CD14-positive monocyte (primary cell): ENCODE measurements around the gene DCTN1. TPM values are rescaled to one million over a fixed set of nuclear protein-coding genes. Genes with fewer than 3 reads are reported as not detected.

Source experiments
- DNase-seq, 3 donors: peaks; one replicate each; pipeline ENCODE4 v3.0.0-alpha.2; 2011 to 2022
- H2AFZ ChIP-seq: 2 replicates; pipeline ENCODE4 v1.6.0; 2012; ENCODE audit warnings: mild to moderate bottlenecking, low read depth, low read length, inconsistent platforms; ENCODE audit not compliant: insufficient read depth, poor library complexity, severe bottlenecking
- H3K27ac ChIP-seq, 2 donors: 1 replicate in 1 of 2; 2 replicates in 1 of 2; pipeline ENCODE4 v1.5.1; 2012 to 2013; ENCODE audit warnings: low read length in 2 of 2, control low read depth in 1 of 2, inconsistent platforms in 1 of 2, low read depth in 1 of 2, mild to moderate bottlenecking in 1 of 2
- H3K27me3 ChIP-seq, 2 donors: one replicate each; pipeline versions ENCODE4 v1.6.0 to v1.6.1; 2011 to 2013; ENCODE audit warnings: low read length in 2 of 2; ENCODE audit not compliant: control insufficient read depth in 2 of 2, insufficient read depth in 2 of 2
- H3K36me3 ChIP-seq, 2 donors: replicated peaks in 1 of 2; 1 replicate in 1 of 2; 2 replicates in 1 of 2; pipeline versions ENCODE4 v1.5.1 to v1.6.1; 2012 to 2013; ENCODE audit warnings: low read length in 2 of 2, control low read depth in 1 of 2, inconsistent platforms in 1 of 2, mild to moderate bottlenecking in 1 of 2; ENCODE audit not compliant: insufficient read depth in 2 of 2, control insufficient read depth in 1 of 2
- H3K4me1 ChIP-seq, 2 donors: 1 replicate in 1 of 2; 2 replicates in 1 of 2; pipeline versions ENCODE4 v1.5.1 to v1.6.1; 2012 to 2013; ENCODE audit warnings: low read length in 2 of 2, control low read depth in 1 of 2, inconsistent platforms in 1 of 2, mild to moderate bottlenecking in 1 of 2, moderate library complexity in 1 of 2; ENCODE audit not compliant: insufficient read depth in 2 of 2, control insufficient read depth in 1 of 2
- H3K4me2 ChIP-seq: replicated peaks from 2 replicates; pipeline ENCODE3; 2012; ENCODE audit warnings: low read length, moderate library complexity, mild to moderate bottlenecking; ENCODE audit not compliant: poor library complexity, severe bottlenecking; ENCODE audit errors: extremely low read depth
- H3K4me3 ChIP-seq, 3 experiments: fragments of 200-600 bp in 1 of 3; sonication (generic) in 1 of 3; replicated peaks in 1 of 3; 1 replicate in 2 of 3; 2 replicates in 1 of 3; pipeline ENCODE4 v1.5.1; 2011 to 2013; ENCODE audit warnings: low read length in 3 of 3, mild to moderate bottlenecking in 3 of 3, control low read depth in 2 of 3, low read depth in 2 of 3, inconsistent platforms in 1 of 3, moderate library complexity in 1 of 3
- H3K79me2 ChIP-seq: 2 replicates; pipeline ENCODE4 v1.6.0; 2012; ENCODE audit warnings: mild to moderate bottlenecking, control low read depth, inconsistent platforms, low read length, moderate library complexity; ENCODE audit not compliant: insufficient read depth
- H3K9ac ChIP-seq: 2 replicates; pipeline ENCODE4 v1.6.0; 2017; ENCODE audit warnings: low read length, mild to moderate bottlenecking; ENCODE audit not compliant: insufficient read depth, poor library complexity, severe bottlenecking
- H3K9me3 ChIP-seq, 2 donors: replicated peaks in 1 of 2; 1 replicate in 1 of 2; 2 replicates in 1 of 2; pipeline versions ENCODE4 v1.5.1 to v1.6.1; 2012 to 2013; ENCODE audit warnings: low read length in 2 of 2, control low read depth in 1 of 2; ENCODE audit not compliant: control insufficient read depth in 1 of 2, insufficient read depth in 1 of 2
- H4K20me1 ChIP-seq: 2 replicates; pipeline ENCODE4 v1.6.0; 2012; ENCODE audit warnings: mild to moderate bottlenecking, low read length, control low read depth, moderate library complexity; ENCODE audit not compliant: insufficient read depth
- H3K27ac Mint-ChIP-seq, 7 donors: one replicate each; pipeline ENCODE4 v1.8.0; 2020; ENCODE audit warnings: mild to moderate bottlenecking in 7 of 7, mixed read lengths in 7 of 7, moderate library complexity in 6 of 7, inconsistent platforms in 2 of 7
- H3K27me3 Mint-ChIP-seq, 3 donors: one replicate each; pipeline ENCODE4 v1.8.0; 2021 to 2022; ENCODE audit warnings: low read depth in 3 of 3, mild to moderate bottlenecking in 3 of 3, mixed read lengths in 3 of 3, moderate library complexity in 3 of 3, inconsistent platforms in 1 of 3
- H3K36me3 Mint-ChIP-seq, 2 donors: one replicate each; pipeline ENCODE4 v1.8.0; 2020; ENCODE audit warnings: mixed read lengths in 2 of 2, inconsistent platforms in 1 of 2, mild to moderate bottlenecking in 1 of 2
- H3K4me1 Mint-ChIP-seq: one replicate; pipeline ENCODE4 v1.8.0; 2020; ENCODE audit warnings: mild to moderate bottlenecking, mixed read lengths
- H3K4me3 Mint-ChIP-seq, 2 donors: one replicate each; pipeline ENCODE4 v1.8.0; 2020; ENCODE audit warnings: mild to moderate bottlenecking in 2 of 2, mixed read lengths in 2 of 2, moderate library complexity in 1 of 2
- H3K9me3 Mint-ChIP-seq, 7 donors: one replicate each; pipeline ENCODE4 v1.8.0; 2020 to 2022; ENCODE audit warnings: mixed read lengths in 7 of 7, mild to moderate bottlenecking in 6 of 7, moderate library complexity in 6 of 7, inconsistent platforms in 2 of 7
- WGBS: methylation state at CpG from one replicate; pipeline ENCODE4 v1.1.5; 2013; ENCODE audit warnings: missing lambda C conversion rate; ENCODE audit not compliant: insufficient coverage; 5-methylcytosine and 5-hydroxymethylcytosine counted together
- intact Hi-C, 2 donors: fragments of 100-400 bp; cut with micrococcal nuclease; formaldehyde crosslinking; loops; one replicate each; pipeline versions ENCODE4 v1.15.0 to v1.15.1; 2023
- polyA plus RNA-seq, 3 donors: library from polyadenylated mRNA; depleted of rRNA in 1 of 3; unstranded in 2 of 3; stranded (reverse) in 1 of 3; fragments of 300-500 nt in 2 of 3; fragments of >200 nt in 1 of 3; fragmentation: Illumina TruSeq in 2 of 3; gene quantifications; 1 replicate in 2 of 3; 2 replicates in 1 of 3; pipeline ENCODE4 v1.2.3, GENCODE V29; 2012 to 2021
- TF ChIP-seq, protein P1 (sequence below): fragments of 200-600 bp; IDR thresholded peaks from one replicate; pipeline ENCODE4 v1.8.0; 2022; ENCODE audit warnings: antibody characterized with exemption, mild to moderate bottlenecking

DCTN1 gene
- polyA plus RNA-seq, 3 donors: 27.7 to 45.5 (median 45.5) TPM

GRCh38 chr2:74417197-74417596 is 37.1 kb upstream of the DCTN1 start:
- Histone ChIP-seq H3K36me3 (no peaks in the 10 kb centered on the region), H3K27me3 (peaks cover 0 to 19% of the 10 kb centered on the region in 2 donors), H3K27ac (no peak overlapping the region), H2AFZ (no peak overlapping the region), H3K4me3 (no peak overlapping the region), H3K79me2 (no peaks in the 10 kb centered on the region), H3K4me2 (no peak overlapping the region), H4K20me1 (no peaks in the 10 kb centered on the region), H3K9ac (no peak overlapping the region), H3K9me3 (no peaks in the 10 kb centered on the region), H3K4me1 (peaks cover 56 to 65% of the 10 kb centered on the region in 2 donors)
- DNase-seq: no peak
- TF ChIP-seq, protein P1, sequence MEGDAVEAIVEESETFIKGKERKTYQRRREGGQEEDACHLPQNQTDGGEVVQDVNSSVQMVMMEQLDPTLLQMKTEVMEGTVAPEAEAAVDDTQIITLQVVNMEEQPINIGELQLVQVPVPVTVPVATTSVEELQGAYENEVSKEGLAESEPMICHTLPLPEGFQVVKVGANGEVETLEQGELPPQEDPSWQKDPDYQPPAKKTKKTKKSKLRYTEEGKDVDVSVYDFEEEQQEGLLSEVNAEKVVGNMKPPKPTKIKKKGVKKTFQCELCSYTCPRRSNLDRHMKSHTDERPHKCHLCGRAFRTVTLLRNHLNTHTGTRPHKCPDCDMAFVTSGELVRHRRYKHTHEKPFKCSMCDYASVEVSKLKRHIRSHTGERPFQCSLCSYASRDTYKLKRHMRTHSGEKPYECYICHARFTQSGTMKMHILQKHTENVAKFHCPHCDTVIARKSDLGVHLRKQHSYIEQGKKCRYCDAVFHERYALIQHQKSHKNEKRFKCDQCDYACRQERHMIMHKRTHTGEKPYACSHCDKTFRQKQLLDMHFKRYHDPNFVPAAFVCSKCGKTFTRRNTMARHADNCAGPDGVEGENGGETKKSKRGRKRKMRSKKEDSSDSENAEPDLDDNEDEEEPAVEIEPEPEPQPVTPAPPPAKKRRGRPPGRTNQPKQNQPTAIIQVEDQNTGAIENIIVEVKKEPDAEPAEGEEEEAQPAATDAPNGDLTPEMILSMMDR: no peak
- Mint-ChIP-seq H3K36me3 (no peaks in the 10 kb centered on the region), H3K4me1 (peaks cover 57% of the 10 kb centered on the region), H3K27ac (no peak overlapping the region), H3K4me3 (peak overlapping the region in 1 of 2 donors; percentile 15), H3K9me3 (peaks cover 0 to 4% (median 0%) of the 10 kb centered on the region in 7 donors), H3K27me3 (peaks cover 13 to 27% (median 22%) of the 10 kb centered on the region in 3 donors)
- 100% methylated on average over 1 of the region's 3 CpGs for WGBS
- intact Hi-C loops: no loop called here

- H3K9me3 Mint-ChIP-seq: peaks cover 0 to 4% (median 0%) of the 10 kb centered on the region in 7 donors
- no peak overlapping the region for H3K27ac Mint-ChIP-seq
- peak overlapping the region in 1 of 2 donors; percentile 15 for H3K4me3 Mint-ChIP-seq
- Histone ChIP-seq H3K27me3 (peaks cover 0 to 19% of the 10 kb centered on the region in 2 donors), H3K27ac (no peak overlapping the region), H3K9ac (no peak overlapping the region), H4K20me1 (no peaks in the 10 kb centered on the region), H3K36me3 (no peaks in the 10 kb centered on the region), H3K4me1 (peaks cover 52 to 61% of the 10 kb centered on the region in 2 donors), H3K4me3 (no peak overlapping the region), H2AFZ (no peak overlapping the region), H3K4me2 (no peak overlapping the region), H3K79me2 (no peaks in the 10 kb centered on the region), H3K9me3 (no peaks in the 10 kb centered on the region)
- 17% methylated on average over 1 of the region's 3 CpGs for WGBS
- intact Hi-C loops: no loop called here
- TF ChIP-seq, protein P1: no peak
- no peaks in the 10 kb centered on the region for H3K36me3 Mint-ChIP-seq
- H3K27me3 Mint-ChIP-seq: peaks cover 13 to 25% (median 20%) of the 10 kb centered on the region in 3 donors
- peaks cover 53% of the 10 kb centered on the region for H3K4me1 Mint-ChIP-seq
- no peak for DNase-seq
Measured at GRCh38 chr2:74416778-74417177, 36.7 kb upstream of the DCTN1 start.
